Activated T-cell treated with anti-CD3 and anti-CD28 coated beads, Interleukin-2, amount 50 U/mL, for 24 hours (primary cell): ENCODE measurements around the gene DDX24.

Source experiments
- DNase-seq: peaks from one replicate; pipeline ENCODE4 v3.0.0-alpha.2; 2020
- H3K27ac Mint-ChIP-seq: 2 replicates; pipeline ENCODE4 v1.8.0; 2020; ENCODE audit warnings: mild to moderate bottlenecking, mixed read lengths
- H3K27me3 Mint-ChIP-seq: 2 replicates; pipeline ENCODE4 v1.8.0; 2020; ENCODE audit warnings: mixed read lengths
- H3K36me3 Mint-ChIP-seq: 2 replicates; pipeline ENCODE4 v1.8.0; 2020; ENCODE audit warnings: low read depth, mixed read lengths
- H3K4me1 Mint-ChIP-seq: 2 replicates; pipeline ENCODE4 v1.8.0; 2020; ENCODE audit warnings: low read depth, mixed read lengths
- H3K4me3 Mint-ChIP-seq: 2 replicates; pipeline ENCODE4 v1.8.0; 2020; ENCODE audit warnings: mild to moderate bottlenecking, moderate library complexity, mixed read lengths
- H3K9me3 Mint-ChIP-seq: 2 replicates; pipeline ENCODE4 v1.8.0; 2020; ENCODE audit warnings: mixed read lengths

The DDX24 gene

DNA sequence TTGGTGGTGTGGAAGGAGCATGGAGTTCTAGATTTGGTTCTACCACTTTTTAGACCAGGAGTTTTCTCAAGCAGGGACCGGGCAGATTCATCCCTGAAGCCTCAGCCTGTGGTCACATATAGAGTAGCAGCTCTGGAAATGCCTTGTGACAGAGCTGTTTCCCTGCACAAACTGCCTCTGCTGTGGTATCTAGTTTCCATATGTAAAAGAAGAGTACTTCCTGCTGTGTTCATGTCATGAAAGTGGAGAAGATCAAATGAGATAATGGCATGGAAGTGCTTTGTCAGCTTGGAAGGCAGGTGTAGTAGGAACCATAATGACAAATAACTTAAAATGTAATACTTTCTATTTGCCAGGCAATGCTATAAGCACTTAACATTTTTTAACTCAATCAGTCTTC, 28.8 kb downstream of the DDX24 start:
- Mint-ChIP-seq H3K4me1 (peaks cover 30% of the 10 kb centered on the region), H3K27ac (peak overlapping the region; percentile 77), H3K27me3 (no peaks in the 10 kb centered on the region), H3K9me3 (no peaks in the 10 kb centered on the region), H3K36me3 (peaks cover 95% of the 10 kb centered on the region), H3K4me3 (no peak overlapping the region)
- no peak for DNase-seq

DNA sequence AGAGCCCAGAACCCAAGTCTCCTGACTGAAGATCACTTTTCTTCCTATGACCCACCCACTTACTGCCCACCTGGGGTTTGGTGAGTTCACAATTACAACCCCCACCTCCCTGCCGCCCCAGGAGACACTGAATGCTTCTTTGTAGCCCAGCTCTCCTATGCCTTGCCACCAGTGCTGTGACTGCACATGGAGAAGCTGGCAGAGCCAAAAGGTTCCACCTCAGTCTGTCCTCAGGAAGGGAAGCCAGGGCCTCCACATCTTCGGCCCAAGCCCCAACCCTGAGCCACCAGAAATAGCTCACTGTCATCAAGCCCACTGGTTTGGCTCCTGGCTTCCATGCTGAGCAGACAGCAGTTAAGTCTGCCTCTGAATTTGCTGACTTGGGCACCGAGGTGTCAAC, 29.2 kb downstream of the DDX24 start:
- Mint-ChIP-seq H3K27ac (peak overlapping the region; percentile 77), H3K4me1 (peaks cover 26% of the 10 kb centered on the region), H3K27me3 (no peaks in the 10 kb centered on the region), H3K4me3 (no peak overlapping the region), H3K36me3 (peaks cover 95% of the 10 kb centered on the region), H3K9me3 (no peaks in the 10 kb centered on the region)
- no peak for DNase-seq

DNA sequence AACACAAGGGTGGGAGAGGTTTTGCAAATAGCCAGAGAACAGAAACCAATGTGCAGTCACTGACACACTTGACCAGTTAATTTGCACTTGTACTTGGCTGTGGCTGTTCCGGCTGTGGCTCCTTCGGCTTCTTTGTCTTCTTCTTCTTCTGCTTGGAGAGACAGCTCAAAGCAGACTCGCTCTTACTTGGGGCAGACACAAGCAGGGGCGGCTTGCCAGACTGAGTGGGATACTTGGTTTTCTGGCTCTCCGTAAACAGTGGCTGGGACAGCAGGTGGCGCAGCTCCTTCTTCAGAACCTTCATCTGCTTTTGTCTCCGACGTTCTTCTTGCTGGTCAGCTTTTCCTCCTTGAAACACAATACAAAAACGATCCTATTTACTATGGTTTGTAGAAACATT, 29.9 kb downstream of the DDX24 start:
- no peak for DNase-seq
- peak overlapping the region; percentile 3 for H3K27ac Mint-ChIP-seq
- no peak overlapping the region for H3K4me3 Mint-ChIP-seq
- no peaks in the 10 kb centered on the region for H3K9me3 Mint-ChIP-seq
- peaks cover 20% of the 10 kb centered on the region for H3K4me1 Mint-ChIP-seq
- no peaks in the 10 kb centered on the region for H3K27me3 Mint-ChIP-seq
- peaks cover 95% of the 10 kb centered on the region for H3K36me3 Mint-ChIP-seq

DNA sequence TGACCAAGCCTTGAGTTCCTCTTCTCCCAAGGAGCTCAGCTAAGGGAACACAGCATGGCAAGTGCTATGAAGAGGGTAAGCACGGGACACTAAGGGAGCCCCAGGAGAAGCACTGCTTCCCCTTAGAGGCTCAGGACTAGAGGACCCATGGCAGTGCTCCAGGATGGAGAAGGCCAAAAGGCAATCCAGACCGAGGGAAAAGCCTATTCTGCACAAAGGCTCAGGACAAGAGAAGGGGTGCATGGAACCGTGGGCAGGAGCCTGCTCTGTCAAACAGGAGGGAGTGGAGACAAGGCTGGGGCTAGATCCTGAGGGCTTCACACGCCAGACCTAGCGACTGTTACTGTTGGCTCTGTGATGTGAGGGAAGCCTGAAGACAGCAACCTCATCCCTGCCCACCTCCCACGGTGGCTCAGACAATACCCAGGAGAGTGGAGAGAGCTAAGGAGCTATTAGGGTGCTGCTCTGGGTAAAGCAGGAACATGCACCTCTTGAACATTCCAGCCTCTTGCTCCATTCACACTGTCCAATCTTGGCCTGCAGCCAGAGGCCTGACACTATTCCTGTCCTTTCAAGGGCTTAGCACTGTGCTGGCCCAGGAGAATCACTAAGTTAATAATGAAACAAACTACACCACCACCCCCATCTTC, 30.6 kb downstream of the DDX24 start:
- DNase-seq, result no peak
- peaks cover 95% of the 10 kb centered on the region for H3K36me3 Mint-ChIP-seq
- no peaks in the 10 kb centered on the region for H3K9me3 Mint-ChIP-seq
- no peaks in the 10 kb centered on the region for H3K27me3 Mint-ChIP-seq
- no peak overlapping the region for H3K4me3 Mint-ChIP-seq
- H3K27ac Mint-ChIP-seq, result peak overlapping the region; percentile 42
- H3K4me1 Mint-ChIP-seq, result peaks cover 16% of the 10 kb centered on the region

DNA sequence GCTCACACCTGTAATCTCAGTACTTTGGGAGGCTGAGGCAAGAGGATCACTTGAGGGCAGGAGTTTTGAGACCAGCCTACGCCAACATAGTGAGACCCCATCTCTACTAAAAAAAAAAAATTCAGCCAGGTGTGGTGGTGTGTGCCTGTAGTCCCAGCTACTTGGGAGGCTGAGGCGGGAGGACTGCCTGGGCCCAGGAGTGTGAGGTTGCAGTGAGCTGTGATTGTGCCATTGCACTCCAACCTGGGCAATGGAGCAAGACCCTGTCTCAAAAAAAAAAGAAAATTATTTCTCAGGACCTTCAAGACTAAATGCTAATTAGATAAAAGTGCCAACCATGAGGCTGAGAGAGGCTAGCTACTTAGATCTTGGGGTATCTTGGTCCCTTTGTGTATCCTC, 31.4 kb downstream of the DDX24 start:
- H3K4me1 Mint-ChIP-seq, result peaks cover 16% of the 10 kb centered on the region
- no peak for DNase-seq
- H3K4me3 Mint-ChIP-seq, result no peak overlapping the region
- H3K9me3 Mint-ChIP-seq, result no peaks in the 10 kb centered on the region
- H3K27ac Mint-ChIP-seq, result no peak overlapping the region
- H3K27me3 Mint-ChIP-seq, result no peaks in the 10 kb centered on the region
- H3K36me3 Mint-ChIP-seq, result peaks cover 95% of the 10 kb centered on the region

DNA sequence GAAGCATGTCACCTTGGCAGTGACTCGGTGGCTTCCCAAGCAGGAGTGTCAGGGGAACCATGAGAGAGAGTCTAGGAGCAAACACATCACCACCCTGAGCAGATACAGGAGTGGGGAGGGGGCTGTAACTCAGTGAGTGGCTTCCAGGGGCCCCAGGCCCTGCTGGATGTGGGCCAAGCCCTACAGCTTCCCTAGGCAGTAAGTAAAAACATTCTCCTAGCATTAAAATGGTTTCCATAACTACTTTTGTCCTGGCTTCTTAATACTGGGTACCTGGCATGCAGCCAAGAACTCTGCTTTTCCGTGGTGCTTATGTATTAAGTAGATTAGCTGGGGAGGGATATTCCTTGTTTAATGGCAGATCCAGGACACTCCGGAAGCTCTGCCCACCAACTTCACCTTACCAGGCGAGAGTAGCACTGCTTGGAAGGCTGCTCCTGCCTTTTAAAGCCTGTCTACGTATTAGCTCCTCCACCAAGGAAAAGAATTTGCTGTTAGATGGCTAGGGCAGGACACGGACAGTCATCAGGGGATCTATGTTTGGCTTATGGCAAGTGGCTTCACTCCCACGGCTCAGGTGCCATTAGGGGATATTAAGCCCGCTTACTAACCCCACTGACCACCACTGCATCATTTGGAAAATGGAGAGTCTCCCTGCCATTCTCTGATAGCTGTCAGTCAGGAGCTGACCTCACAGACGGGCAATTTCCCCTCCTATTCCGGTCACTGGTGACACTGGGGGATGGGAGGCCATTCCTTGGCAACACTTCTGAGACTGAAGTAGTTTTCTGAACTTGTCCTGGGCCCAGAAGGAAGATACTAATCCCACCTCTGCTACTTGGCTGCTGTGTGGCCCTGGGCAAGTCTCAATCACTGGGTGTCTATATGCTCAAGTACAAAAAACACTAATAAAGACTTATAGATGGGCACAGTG, 32.0 kb downstream of the DDX24 start:
- no peak for DNase-seq
- peak overlapping the region; percentile 69 for H3K27ac Mint-ChIP-seq
- peaks cover 13% of the 10 kb centered on the region for H3K4me1 Mint-ChIP-seq
- H3K9me3 Mint-ChIP-seq, result no peaks in the 10 kb centered on the region
- peaks cover 95% of the 10 kb centered on the region for H3K36me3 Mint-ChIP-seq
- H3K4me3 Mint-ChIP-seq, result no peak overlapping the region
- H3K27me3 Mint-ChIP-seq, result no peaks in the 10 kb centered on the region

DNA sequence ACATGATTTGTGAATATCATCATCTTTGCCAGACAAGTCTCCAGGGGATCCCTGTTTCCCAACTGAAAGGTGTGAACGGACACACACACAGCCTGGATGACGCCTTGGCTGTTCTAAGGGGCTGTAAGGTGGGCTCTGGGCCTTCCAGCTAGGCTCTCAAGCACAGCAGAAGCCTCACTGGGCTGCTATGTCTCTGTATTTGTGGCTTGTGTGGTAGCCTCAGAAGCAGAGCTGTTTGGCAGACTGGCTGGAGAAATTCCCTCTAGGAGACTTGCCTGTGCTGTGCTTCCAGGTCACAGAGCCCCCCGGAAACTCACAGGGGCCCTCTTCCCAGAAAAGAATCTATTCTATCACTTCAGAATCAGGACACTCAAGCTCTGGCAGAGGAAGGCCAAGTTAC, 33.4 kb downstream of the DDX24 start:
- Mint-ChIP-seq H3K9me3 (no peaks in the 10 kb centered on the region), H3K36me3 (peaks cover 96% of the 10 kb centered on the region), H3K4me3 (no peak overlapping the region), H3K4me1 (peaks cover 6% of the 10 kb centered on the region), H3K27me3 (no peaks in the 10 kb centered on the region), H3K27ac (peak overlapping the region; percentile 69)
- no peak for DNase-seq

DNA sequence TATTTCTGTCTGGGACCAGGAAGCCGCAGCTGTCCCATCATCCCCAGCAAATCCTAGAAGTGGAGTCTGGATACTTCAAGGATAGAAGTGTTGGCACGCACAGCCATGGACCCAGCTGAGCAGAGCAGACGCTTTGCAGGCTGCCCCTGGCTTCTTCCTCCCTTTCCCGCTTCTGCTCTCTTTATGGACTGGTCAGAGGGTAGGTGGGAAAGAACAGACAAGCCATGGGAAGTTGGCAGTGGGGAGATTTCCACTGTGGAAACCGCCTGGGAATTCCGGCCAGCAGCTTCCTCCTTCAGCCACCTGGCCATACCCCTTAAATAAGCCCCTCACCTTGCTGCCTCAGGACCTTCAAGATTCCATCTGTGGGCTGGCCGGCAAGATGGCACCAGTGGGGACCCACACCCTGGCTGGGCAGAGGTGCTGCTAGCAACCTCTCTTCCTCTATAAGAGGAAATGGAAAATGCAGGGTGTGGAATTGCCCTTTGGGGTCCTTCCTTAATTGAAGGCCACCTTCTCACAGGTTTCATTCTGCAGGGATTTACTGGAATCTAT, 34.2 kb downstream of the DDX24 start:
- Mint-ChIP-seq H3K4me1 (no peaks in the 10 kb centered on the region), H3K9me3 (no peaks in the 10 kb centered on the region), H3K27me3 (no peaks in the 10 kb centered on the region), H3K4me3 (no peak overlapping the region), H3K36me3 (peaks cover 87% of the 10 kb centered on the region), H3K27ac (peak overlapping the region; percentile 40)
- no peak for DNase-seq

DNA sequence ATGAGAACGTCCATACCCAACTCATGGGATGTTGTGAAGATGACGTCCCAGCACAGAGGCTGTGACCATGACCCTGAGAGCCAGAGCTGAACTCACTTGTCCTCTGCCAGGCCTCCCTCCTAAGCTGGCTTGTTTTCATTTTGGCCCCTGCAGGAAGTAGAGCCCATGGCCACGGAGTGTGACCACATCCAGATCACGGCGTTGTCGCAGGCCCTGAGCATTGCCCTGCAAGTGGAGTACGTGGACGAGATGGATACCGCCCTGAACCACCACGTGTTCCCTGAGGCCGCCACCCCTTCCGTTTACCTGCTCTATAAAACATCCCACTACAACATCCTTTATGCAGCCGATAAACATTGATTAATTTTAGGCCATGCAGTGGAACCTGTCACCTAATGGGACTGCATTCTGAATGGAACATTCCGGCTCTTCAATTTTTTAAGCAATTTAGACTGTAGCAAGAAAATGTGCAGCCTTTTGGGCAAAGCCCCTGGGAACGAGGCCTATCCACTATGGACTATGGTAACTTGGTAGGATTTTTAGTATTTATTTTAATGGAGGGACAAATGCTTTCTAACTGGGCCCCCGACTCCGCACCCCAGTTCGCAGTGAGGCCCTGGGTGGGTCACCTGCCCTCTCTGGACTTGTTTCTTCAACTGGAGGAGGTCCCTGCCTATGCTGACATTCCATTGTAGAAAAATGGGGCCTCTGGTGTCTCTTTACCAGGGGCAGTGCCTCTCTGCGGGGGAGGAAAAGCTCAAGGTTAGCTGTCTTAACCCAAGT, 35.2 kb downstream of the DDX24 start:
- DNase-seq, result no peak
- Mint-ChIP-seq H3K36me3 (peaks cover 77% of the 10 kb centered on the region), H3K27ac (peak overlapping the region; percentile 11), H3K9me3 (no peaks in the 10 kb centered on the region), H3K4me3 (no peak overlapping the region), H3K27me3 (no peaks in the 10 kb centered on the region), H3K4me1 (no peaks in the 10 kb centered on the region)

DNA sequence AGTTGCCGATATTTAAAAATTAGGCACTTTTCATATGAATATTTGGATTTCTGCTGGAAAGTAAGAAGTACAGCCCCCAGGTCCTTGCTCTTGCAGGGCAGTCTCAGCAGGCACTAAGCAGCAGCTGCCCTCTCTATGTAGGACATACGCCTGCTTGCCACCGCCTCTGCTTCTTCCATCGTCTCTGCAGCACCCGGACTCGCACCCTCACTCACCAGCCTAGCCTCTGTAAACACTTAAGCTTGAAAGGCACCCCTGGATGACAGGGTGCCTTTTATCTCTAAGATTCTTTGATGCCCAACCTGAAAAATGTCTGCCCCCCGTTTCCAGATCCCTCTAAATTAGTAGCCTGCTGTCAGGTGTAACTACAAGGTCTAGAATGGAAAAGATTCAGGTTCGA, 35.9 kb downstream of the DDX24 start:
- Mint-ChIP-seq H3K9me3 (no peaks in the 10 kb centered on the region), H3K27me3 (no peaks in the 10 kb centered on the region), H3K27ac (no peak overlapping the region), H3K36me3 (peaks cover 71% of the 10 kb centered on the region), H3K4me3 (no peak overlapping the region), H3K4me1 (no peaks in the 10 kb centered on the region)
- peak; percentile 22 for DNase-seq

DNA sequence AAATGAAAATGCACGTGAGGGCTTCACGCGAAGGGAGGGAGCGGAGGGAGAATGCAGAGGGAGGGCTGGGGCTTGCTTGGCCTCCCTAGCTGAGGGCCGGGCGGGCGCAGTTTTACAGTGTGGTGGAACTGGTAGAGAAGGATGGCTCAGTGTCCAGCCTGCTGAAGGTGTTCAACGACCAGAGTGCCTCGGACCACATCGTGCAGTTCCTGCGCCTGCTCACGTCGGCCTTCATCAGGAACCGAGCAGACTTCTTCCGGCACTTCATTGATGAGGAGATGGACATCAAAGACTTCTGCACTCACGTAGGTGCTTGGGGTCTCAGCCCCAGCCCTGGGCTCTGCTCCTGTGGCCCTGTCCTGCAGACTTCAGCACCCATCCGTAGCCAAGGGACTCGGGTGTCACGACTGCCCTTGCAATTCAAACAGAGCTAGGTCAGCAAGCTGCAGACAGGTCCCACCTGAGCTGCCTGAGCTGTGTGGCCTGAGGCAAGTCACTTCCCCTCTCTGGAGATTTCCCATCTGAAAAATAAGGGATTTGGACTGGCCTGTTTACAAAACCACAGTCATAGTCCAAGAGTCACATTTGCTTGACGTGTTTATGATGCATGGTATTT, 36.4 kb downstream of the DDX24 start:
- peak; percentile 29 for DNase-seq
- H3K4me3 Mint-ChIP-seq, result no peak overlapping the region
- peaks cover 66% of the 10 kb centered on the region for H3K36me3 Mint-ChIP-seq
- H3K27ac Mint-ChIP-seq, result no peak overlapping the region
- H3K4me1 Mint-ChIP-seq, result no peaks in the 10 kb centered on the region
- no peaks in the 10 kb centered on the region for H3K9me3 Mint-ChIP-seq
- no peaks in the 10 kb centered on the region for H3K27me3 Mint-ChIP-seq

DNA sequence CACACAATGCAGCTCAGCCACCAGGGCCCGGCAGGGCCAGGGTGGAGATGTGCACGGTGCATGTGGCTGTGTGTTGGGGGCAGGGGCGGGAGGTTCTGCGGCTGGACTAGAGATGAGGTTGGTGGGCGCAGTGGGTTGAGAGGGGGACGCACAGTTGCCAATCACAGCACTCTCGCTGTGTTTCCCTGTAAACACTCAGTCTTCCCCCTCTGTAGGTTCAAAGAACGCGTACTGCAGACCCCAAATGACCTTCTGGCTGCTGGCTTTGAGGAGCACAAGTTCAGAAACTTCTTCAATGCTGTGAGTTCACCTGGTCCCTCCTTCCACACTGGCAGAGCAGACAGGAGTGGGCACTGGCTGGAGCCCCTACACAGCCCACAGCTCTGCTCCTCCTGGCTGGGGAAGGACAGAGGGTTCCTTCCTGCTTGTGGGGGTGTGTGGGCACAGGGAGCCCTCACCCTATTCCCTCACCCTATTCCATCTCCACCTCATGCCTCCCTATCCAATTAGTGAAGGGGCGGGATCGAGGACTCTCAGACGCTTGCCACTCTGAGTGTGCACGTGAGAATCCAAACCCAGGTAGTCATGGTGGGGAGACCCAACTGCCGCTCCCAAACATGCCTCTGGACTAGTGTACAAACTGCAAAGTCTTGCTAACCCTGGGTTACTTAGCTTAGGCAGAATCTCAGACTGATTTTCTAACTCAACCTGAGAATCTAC, 37.1 kb downstream of the DDX24 start:
- Mint-ChIP-seq H3K4me3 (no peak overlapping the region), H3K27ac (no peak overlapping the region), H3K4me1 (no peaks in the 10 kb centered on the region), H3K9me3 (no peaks in the 10 kb centered on the region), H3K27me3 (no peaks in the 10 kb centered on the region), H3K36me3 (peaks cover 59% of the 10 kb centered on the region)
- DNase-seq, result peak; percentile 29

DNA sequence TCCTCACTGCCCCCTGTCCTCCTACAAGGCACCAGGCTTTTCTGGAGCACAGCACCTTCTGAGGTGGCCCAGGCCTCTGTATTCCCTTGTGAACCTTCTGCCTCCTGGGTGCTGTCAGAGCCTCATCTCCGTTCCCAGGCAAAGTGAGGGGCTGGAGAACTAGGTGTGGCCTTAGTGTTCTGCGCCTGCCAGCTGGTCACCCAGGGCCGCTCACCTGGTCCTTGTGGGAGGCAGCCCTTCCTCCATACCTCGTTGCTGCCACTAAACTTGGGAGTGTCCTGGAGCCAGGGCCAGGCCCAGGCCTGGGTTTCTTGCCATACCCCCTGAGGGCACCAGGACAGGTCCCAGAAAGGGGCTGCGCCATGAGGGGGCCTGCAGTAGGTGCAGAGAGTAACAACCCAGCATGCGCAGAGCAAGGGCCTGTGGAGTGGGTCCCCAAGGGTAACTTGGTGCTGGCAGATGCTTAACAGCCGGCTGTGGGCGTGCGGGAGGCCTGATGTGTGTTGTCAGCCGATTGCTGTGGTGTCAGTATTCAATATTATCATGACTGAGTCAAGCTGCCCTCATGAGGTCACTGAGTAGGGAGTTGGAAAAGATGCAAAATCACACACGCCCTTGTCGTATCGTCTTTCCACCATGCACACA, 37.8 kb downstream of the DDX24 start:
- Mint-ChIP-seq H3K27me3 (no peaks in the 10 kb centered on the region), H3K27ac (peak overlapping the region; percentile 29), H3K4me1 (no peaks in the 10 kb centered on the region), H3K9me3 (no peaks in the 10 kb centered on the region), H3K36me3 (peaks cover 52% of the 10 kb centered on the region), H3K4me3 (no peak overlapping the region)
- no peak for DNase-seq
